Bronchial epithelial cell (primary cell): Measurements from ENCODE around the gene CD58. TPM values are rescaled to one million over a fixed set of nuclear protein-coding genes. Genes with fewer than 3 reads are reported as not detected.

Source experiments
- DNase-seq: peaks from one replicate; pipeline ENCODE4 v3.0.0-alpha.2; 2010; ENCODE audit warnings: low read depth
- FAIRE-seq: peaks from 2 replicates; lab custom pipeline; 2011; peaks lifted over from hg19 to GRCh38; lab: Jason Lieb, UNC
- H3K27me3 ChIP-seq: 2 replicates; pipeline ENCODE4 v1.5.1; 2011; ENCODE audit warnings: low read length; ENCODE audit not compliant: control insufficient read depth, insufficient read depth
- H3K36me3 ChIP-seq: 2 replicates; pipeline ENCODE4 v1.5.1; 2011; ENCODE audit warnings: low read length; ENCODE audit not compliant: control insufficient read depth, insufficient read depth
- H3K4me3 ChIP-seq: 2 replicates; pipeline ENCODE4 v1.5.1; 2011; ENCODE audit warnings: mild to moderate bottlenecking, low read depth, low read length, control low read depth
- total RNA-seq: library from RNA; depleted of rRNA; stranded (reverse); fragments of >200 nt; gene quantifications from 2 replicates; pipeline ENCODE4 v1.2.1, GENCODE V29; 2014
- TF ChIP-seq, protein P1 (sequence below): IDR thresholded peaks from 2 replicates; pipeline ENCODE4 v1.5.1; 2011; ENCODE audit warnings: mild to moderate bottlenecking, moderate library complexity, low read length, control low read depth, inconsistent platforms; ENCODE audit not compliant: insufficient read depth, severe bottlenecking

CD58 gene
- total RNA-seq, 1 donor from 2014 or later = 18.2 TPM

DNA sequence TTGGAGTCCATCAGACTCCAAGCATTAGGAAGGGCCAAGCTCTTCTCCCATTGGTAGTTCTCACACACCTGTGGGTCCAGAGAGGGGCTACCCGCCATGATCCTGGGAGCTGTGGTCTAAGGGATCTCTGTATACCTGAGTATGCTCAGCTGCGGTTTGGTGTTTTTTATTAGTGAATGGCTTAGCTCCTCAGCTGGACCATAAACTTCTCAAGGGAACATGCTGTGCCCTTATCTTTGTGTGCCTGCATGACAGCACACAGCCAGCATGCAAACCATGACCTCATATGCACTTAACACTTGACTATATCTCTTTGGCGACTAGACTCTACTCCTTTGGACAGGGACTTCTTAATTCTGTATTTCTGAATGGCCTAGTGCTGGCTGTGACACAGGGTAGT, 94.5 kb downstream of the CD58 start:
- Histone ChIP-seq H3K4me3 (no peak overlapping the region), H3K36me3 (no peaks in the 10 kb centered on the region), H3K27me3 (no peaks in the 10 kb centered on the region)
- DNase-seq = no peak
- FAIRE-seq = no peak
- TF ChIP-seq, protein P1, sequence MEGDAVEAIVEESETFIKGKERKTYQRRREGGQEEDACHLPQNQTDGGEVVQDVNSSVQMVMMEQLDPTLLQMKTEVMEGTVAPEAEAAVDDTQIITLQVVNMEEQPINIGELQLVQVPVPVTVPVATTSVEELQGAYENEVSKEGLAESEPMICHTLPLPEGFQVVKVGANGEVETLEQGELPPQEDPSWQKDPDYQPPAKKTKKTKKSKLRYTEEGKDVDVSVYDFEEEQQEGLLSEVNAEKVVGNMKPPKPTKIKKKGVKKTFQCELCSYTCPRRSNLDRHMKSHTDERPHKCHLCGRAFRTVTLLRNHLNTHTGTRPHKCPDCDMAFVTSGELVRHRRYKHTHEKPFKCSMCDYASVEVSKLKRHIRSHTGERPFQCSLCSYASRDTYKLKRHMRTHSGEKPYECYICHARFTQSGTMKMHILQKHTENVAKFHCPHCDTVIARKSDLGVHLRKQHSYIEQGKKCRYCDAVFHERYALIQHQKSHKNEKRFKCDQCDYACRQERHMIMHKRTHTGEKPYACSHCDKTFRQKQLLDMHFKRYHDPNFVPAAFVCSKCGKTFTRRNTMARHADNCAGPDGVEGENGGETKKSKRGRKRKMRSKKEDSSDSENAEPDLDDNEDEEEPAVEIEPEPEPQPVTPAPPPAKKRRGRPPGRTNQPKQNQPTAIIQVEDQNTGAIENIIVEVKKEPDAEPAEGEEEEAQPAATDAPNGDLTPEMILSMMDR = no peak

DNA sequence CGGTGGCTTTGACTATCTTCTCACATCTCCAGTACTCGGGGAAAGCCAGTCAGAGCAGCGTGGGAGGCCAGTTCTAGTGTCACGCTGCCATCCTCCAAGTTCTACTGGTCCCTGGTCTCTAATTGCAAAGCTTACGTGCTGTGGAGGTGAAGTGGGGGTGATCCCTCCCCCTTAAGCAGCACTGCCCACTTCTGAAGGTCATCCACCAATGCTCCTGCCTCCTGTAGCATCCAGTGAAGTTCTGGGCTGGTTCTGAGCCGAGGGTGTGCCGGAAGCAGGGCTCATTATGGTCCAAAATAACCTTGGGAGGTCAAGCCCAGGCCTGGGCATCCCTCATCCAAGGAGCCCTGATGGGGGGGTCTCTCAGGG, 95.0 kb downstream of the CD58 start:
- no peak for DNase-seq
- FAIRE-seq = no peak
- TF ChIP-seq, protein P1 = no peak

DNA sequence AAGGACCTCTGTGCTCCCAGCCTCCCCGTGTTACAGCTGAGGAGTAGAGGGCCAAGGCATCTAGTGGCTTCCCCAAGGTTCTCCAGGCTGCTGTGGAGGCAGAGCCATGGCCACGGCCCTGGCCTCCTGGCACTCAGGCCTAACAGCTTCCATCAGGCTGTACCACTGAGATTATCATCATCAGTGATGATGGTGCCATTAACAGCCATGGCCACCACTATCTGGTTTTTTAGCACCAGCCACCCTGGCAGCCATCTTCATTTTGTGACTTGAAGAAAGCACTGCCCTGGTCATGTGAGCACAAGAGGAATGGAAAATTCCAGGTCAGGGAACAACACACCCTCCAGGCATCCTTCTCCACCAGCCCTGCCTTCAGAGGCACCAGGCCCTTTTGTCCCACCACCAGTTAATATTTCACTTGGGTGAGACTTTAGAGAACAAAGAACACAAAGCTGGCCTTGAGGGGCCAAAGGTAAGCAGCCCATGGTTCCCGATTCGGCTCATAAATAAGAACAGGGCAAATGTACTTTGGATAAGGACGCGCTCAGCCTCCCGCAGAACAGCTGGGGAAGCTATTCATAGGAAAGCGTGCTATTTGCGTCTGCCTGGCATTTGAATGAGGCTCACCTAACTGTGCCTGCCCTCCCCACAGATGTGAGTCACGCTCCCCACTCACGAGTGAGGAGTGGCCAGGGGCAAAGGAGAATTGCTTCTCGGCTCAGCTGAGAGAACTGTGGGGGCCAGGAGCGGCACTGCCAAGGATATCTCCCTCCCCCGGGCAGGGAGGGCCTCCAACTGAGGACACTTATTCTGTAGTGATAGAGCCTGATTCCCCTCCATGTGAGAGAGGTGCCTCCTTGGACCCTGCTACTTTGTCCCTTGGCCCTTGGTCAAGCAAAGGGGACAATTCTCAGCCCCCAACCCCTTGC, 95.6 kb downstream of the CD58 start:
- Histone ChIP-seq H3K27me3 (no peaks in the 10 kb centered on the region), H3K4me3 (no peak overlapping the region), H3K36me3 (no peaks in the 10 kb centered on the region)
- TF ChIP-seq, protein P1 = no peak
- DNase-seq = no peak
- no peak for FAIRE-seq

More for the DNA sequence above, 95.0 kb downstream of the CD58 start:
- no peaks in the 10 kb centered on the region for H3K27me3 ChIP-seq
- H3K36me3 ChIP-seq = no peaks in the 10 kb centered on the region
- no peak overlapping the region for H3K4me3 ChIP-seq

- FAIRE-seq (no peak), DNase-seq (no peak)
- Histone ChIP-seq H3K27me3 (no peaks in the 10 kb centered on the region), H3K36me3 (no peaks in the 10 kb centered on the region), H3K4me3 (no peak overlapping the region)
- TF ChIP-seq, protein P1 = no peak
Measured at GRCh38 chr1:116472431-116472961, 98.3 kb downstream of the CD58 start.

DNA sequence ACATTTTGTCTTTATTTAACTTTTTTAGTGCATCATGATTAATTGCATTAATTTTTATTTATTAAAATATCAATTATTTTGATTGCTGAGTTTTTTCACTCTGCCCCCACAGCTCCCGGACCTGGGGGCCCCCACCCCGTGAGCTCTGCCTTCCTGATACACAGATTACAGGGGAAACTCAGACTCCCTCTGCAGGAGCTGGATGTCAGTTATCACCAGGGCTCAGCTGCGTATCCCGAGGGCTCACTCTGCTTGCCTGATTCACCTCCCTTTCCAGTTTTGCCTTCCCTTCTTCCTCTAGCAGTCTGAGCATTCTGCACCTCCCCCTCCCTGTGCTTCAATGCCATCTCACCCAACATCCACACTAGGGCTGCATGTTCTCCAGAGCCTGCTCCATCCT, 99.6 kb downstream of the CD58 start:
- no peak for FAIRE-seq
- TF ChIP-seq, protein P1 = no peak

DNA sequence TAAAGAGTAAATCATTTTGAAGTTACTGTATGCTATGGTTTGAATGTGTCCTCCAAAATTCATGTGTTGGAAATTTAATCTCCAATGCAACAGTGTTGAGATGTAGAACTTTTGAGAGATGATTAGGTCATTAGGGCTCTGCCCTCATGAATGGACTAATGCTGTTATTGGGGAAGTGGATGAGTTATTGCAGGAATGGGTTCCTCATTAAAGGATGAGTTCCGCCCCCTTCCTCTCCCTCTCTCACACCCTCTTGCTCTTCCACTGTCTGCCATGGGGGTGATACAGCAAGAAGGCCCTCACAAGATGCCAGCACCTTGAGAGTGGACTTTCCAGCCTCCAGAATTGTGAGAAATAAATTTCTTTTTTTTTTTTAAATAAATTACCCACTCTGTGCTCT, 100.2 kb downstream of the CD58 start:
- FAIRE-seq (no peak), DNase-seq (no peak)
- TF ChIP-seq, protein P1 = no peak

More for the DNA sequence above, 99.6 kb downstream of the CD58 start:
- no peaks in the 10 kb centered on the region for H3K36me3 ChIP-seq
- no peaks in the 10 kb centered on the region for H3K27me3 ChIP-seq
- no peak for DNase-seq
- no peak overlapping the region for H3K4me3 ChIP-seq

More for the DNA sequence above, 100.2 kb downstream of the CD58 start:
- Histone ChIP-seq H3K27me3 (no peaks in the 10 kb centered on the region), H3K36me3 (no peaks in the 10 kb centered on the region), H3K4me3 (no peak overlapping the region)
